ENCODE measurements around the gene HSD3B1. TPM values are rescaled to one million over a fixed set of nuclear protein-coding genes. Genes with fewer than 3 reads are reported as not detected.

HSD3B1 gene
- total RNA-seq, 6 experiments from 2014 or later, result not detected

- no peak overlapping the region for H3K27ac Mint-ChIP-seq
- H3K9me3 Mint-ChIP-seq, result no peaks in the 10 kb centered on the region
- DNase-seq, result no peak
- H3K4me1 Mint-ChIP-seq (ENCODE audit: low read depth), result no peaks in the 10 kb centered on the region
- no peaks in the 10 kb centered on the region for H3K36me3 Mint-ChIP-seq (ENCODE audit: low read depth)
- no peak overlapping the region for H3K4me3 Mint-ChIP-seq
- H3K27me3 Mint-ChIP-seq (ENCODE audit: insufficient read depth), result peaks cover 9% of the 10 kb centered on the region
- TF ChIP-seq CTCF (IDR thresholded peaks at IDR 0.05), result no peak
These were observed 17.8 kb upstream of the HSD3B1 start for GRCh38 chr1:119489201-119489600.

- DNase-seq, result no peak
- Mint-ChIP-seq H3K36me3 (ENCODE audit: low read depth) (no peaks in the 10 kb centered on the region), H3K4me3 (no peak overlapping the region), H3K27me3 (ENCODE audit: insufficient read depth) (peaks cover 13% of the 10 kb centered on the region), H3K27ac (no peak overlapping the region), H3K9me3 (no peaks in the 10 kb centered on the region), H3K4me1 (ENCODE audit: low read depth) (no peaks in the 10 kb centered on the region)
- TF ChIP-seq CTCF (IDR thresholded peaks at IDR 0.05), result no peak
These were observed 16.1 kb upstream of the HSD3B1 start for GRCh38 chr1:119490925-119491324.

GRCh38 chr1:119492763-119493162 lies 14.2 kb upstream of the HSD3B1 start:
- no peaks in the 10 kb centered on the region for H3K9me3 Mint-ChIP-seq
- TF ChIP-seq CTCF (IDR thresholded peaks at IDR 0.05), result no peak
- no peaks in the 10 kb centered on the region for H3K4me1 Mint-ChIP-seq (ENCODE audit: low read depth)
- peaks cover 13% of the 10 kb centered on the region for H3K27me3 Mint-ChIP-seq (ENCODE audit: insufficient read depth)
- H3K4me3 Mint-ChIP-seq, result no peak overlapping the region
- DNase-seq, result no peak
- H3K36me3 Mint-ChIP-seq (ENCODE audit: low read depth), result no peaks in the 10 kb centered on the region
- no peak overlapping the region for H3K27ac Mint-ChIP-seq

- DNase-seq, result no peak
- peaks cover 5% of the 10 kb centered on the region; the same call in 1 of the 2 replicates for H3K4me1 Mint-ChIP-seq (ENCODE audit: low read depth)
- H3K27me3 Mint-ChIP-seq (ENCODE audit: insufficient read depth), result peaks cover 13% of the 10 kb centered on the region; the same call in 1 of the 2 replicates
- H3K4me3 Mint-ChIP-seq, result no peak overlapping the region
- no peaks in the 10 kb centered on the region for H3K9me3 Mint-ChIP-seq
- no peaks in the 10 kb centered on the region for H3K36me3 Mint-ChIP-seq (ENCODE audit: low read depth)
- TF ChIP-seq CTCF (IDR thresholded peaks at IDR 0.05), result no peak
- H3K27ac Mint-ChIP-seq, result no peak overlapping the region
These were observed 2.2 kb upstream of the HSD3B1 start for GRCh38 chr1:119504831-119505230.

- DNase-seq, result no peak
- TF ChIP-seq CTCF (IDR thresholded peaks at IDR 0.05), result no peak
- no peak overlapping the region for H3K27ac Mint-ChIP-seq
- H3K27me3 Mint-ChIP-seq (ENCODE audit: insufficient read depth), result peaks cover 22% of the 10 kb centered on the region
- no peaks in the 10 kb centered on the region for H3K9me3 Mint-ChIP-seq
- no peaks in the 10 kb centered on the region for H3K36me3 Mint-ChIP-seq (ENCODE audit: low read depth)
- H3K4me3 Mint-ChIP-seq, result no peak overlapping the region
- H3K4me1 Mint-ChIP-seq (ENCODE audit: low read depth), result peaks cover 5% of the 10 kb centered on the region; the same call in 1 of the 2 replicates
These were observed 3.0 kb downstream of the HSD3B1 start for GRCh38 chr1:119510046-119510445.

GRCh38 chr1:119515221-119515620 lies 8.2 kb downstream of the HSD3B1 start:
- TF ChIP-seq CTCF (IDR thresholded peaks at IDR 0.05), result no peak
- H3K9me3 Mint-ChIP-seq, result no peaks in the 10 kb centered on the region
- no peak for DNase-seq
- no peak overlapping the region for H3K4me3 Mint-ChIP-seq
- no peaks in the 10 kb centered on the region for H3K4me1 Mint-ChIP-seq (ENCODE audit: low read depth)
- H3K27ac Mint-ChIP-seq, result no peak overlapping the region
- peaks cover 15% of the 10 kb centered on the region for H3K27me3 Mint-ChIP-seq (ENCODE audit: insufficient read depth)
- H3K36me3 Mint-ChIP-seq (ENCODE audit: low read depth), result no peaks in the 10 kb centered on the region
